CD4-positive, alpha-beta T cell treated with Interleukin-6 at 100 ng/mL for 8 hours (primary cell): Measurements from ENCODE around the gene FUNDC1.
A peak's percentile ranks its signal among the peaks of the same experiment; 100 is the strongest.
"Not testable (repeated sequence)": the region's sequence is repeated elsewhere in the genome, so short reads cannot be mapped to it uniquely, and the experiment has no call there.

Experiments used
- DNase-seq: peaks from one replicate; pipeline ENCODE4 v3.0.0-alpha.2; 2020; ENCODE audit warnings: mixed read lengths, low spot score

FUNDC1 gene

GRCh38 chrX:44542567-44543325, at the start of gene FUNDC1:
TSS of gene FUNDC1 (minus strand) at chrX:44542859. CDS start at chrX:44542832, 27 bp downstream.
- peak; percentile 95 for DNase-seq

- no peak for DNase-seq
Observed at GRCh38 chrX:44585866-44586265, 43.2 kb upstream of the FUNDC1 start.

- no peak for DNase-seq
Observed at GRCh38 chrX:44580466-44580865, 37.8 kb upstream of the FUNDC1 start.

- no peak for DNase-seq
Observed at GRCh38 chrX:44572340-44572938, 29.8 kb upstream of the FUNDC1 start.

GRCh38 chrX:44570522-44570921, 27.9 kb upstream of the FUNDC1 start:
- DNase-seq, result no peak

- no peak for DNase-seq
Observed at GRCh38 chrX:44569122-44569521, 26.5 kb upstream of the FUNDC1 start.

- no peak for DNase-seq
Observed at GRCh38 chrX:44568196-44568595, 25.5 kb upstream of the FUNDC1 start.

GRCh38 chrX:44561896-44562295, 19.2 kb upstream of the FUNDC1 start:
- DNase-seq, result not testable (repeated sequence)

GRCh38 chrX:44550563-44550962, 7.9 kb upstream of the FUNDC1 start:
- DNase-seq, result no peak

- not testable (repeated sequence) for DNase-seq
Observed at GRCh38 chrX:44545454-44545853, 2.8 kb upstream of the FUNDC1 start.

- DNase-seq, result no peak
Observed at GRCh38 chrX:44544036-44544435, 1.4 kb upstream of the FUNDC1 start.

- no peak for DNase-seq
Observed at GRCh38 chrX:44536198-44536597, 6.5 kb downstream of the FUNDC1 start.

- no peak for DNase-seq
Observed at GRCh38 chrX:44529310-44529709, 13.3 kb downstream of the FUNDC1 start.

- no peak for DNase-seq
Observed at GRCh38 chrX:44514272-44514671, 28.4 kb downstream of the FUNDC1 start.

- no peak for DNase-seq
Observed at GRCh38 chrX:44507292-44507691, 35.4 kb downstream of the FUNDC1 start.

- no peak for DNase-seq
Observed at GRCh38 chrX:44506678-44507077, 36.0 kb downstream of the FUNDC1 start.

GRCh38 chrX:44503560-44503959, 39.1 kb downstream of the FUNDC1 start:
- no peak for DNase-seq

GRCh38 chrX:44495091-44495490, 47.6 kb downstream of the FUNDC1 start:
- DNase-seq, result no peak

- no peak for DNase-seq
Observed at GRCh38 chrX:44494357-44494756, 48.3 kb downstream of the FUNDC1 start.

- no peak for DNase-seq
Observed at GRCh38 chrX:44489515-44489914, 53.1 kb downstream of the FUNDC1 start.

GRCh38 chrX:44484607-44485146, 58.0 kb downstream of the FUNDC1 start:
- no peak for DNase-seq

GRCh38 chrX:44483965-44484606, 58.6 kb downstream of the FUNDC1 start:
- no peak for DNase-seq

GRCh38 chrX:44482575-44482974, 60.1 kb downstream of the FUNDC1 start:
- no peak for DNase-seq
